GM19372 (cell line): Measurements from ENCODE around the gene PRKAB1.
"Not testable (repeated sequence)": the region's sequence is repeated elsewhere in the genome, so short reads cannot be mapped to it uniquely, and the experiment has no call there.

Experiments
- ATAC-seq: cut with Tn5 transposase; IDR thresholded peaks from one replicate; pipeline ENCODE4 v1.9.1; 2021; ENCODE audit warnings: mild to moderate bottlenecking, low read depth, moderate library complexity; ENCODE audit not compliant: unreplicated experiment

PRKAB1 gene, protein sequence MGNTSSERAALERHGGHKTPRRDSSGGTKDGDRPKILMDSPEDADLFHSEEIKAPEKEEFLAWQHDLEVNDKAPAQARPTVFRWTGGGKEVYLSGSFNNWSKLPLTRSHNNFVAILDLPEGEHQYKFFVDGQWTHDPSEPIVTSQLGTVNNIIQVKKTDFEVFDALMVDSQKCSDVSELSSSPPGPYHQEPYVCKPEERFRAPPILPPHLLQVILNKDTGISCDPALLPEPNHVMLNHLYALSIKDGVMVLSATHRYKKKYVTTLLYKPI

DNA sequence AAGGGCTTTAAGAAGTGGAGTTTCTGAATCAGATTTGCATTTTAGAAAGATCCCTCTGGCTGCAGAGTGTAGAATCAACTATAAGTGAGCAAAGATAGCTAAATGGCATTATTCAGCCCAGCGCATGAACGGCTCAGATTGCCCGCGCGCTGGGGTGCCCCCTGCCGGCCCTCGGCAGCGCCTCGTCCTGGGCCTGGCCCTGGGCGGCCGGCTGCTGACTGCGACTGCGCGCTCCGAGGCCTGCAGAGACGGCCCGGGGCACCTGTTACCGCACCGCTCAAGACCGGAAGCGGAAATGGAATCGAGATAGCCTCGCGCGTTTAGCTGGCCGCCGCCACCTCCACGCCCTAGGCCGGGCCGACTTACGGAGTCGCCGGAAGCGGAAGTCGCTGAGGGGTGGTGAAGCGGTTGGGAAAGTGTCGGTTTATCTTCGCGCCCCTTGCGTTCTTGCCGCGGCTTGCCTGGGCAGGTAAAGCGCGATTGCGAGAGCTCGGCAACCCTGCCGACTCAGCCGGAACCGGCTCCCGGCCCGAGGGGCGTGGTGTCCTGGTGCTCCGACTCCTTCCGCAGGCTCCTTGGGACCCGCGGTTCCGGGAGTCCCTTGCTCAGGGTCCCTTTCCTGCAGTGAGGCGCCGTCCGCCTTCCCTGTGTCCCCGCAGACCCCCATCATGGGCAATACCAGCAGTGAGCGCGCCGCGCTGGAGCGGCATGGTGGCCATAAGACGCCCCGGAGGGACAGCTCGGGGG lies at the start of gene PRKAB1:
Gene PRKAB1, plus strand, starts transcription at position 557 of the 747 bp plus-strand sequence. Its CDS starts 112 bp downstream, at position 669.
- peak; percentile 93 for ATAC-seq

DNA sequence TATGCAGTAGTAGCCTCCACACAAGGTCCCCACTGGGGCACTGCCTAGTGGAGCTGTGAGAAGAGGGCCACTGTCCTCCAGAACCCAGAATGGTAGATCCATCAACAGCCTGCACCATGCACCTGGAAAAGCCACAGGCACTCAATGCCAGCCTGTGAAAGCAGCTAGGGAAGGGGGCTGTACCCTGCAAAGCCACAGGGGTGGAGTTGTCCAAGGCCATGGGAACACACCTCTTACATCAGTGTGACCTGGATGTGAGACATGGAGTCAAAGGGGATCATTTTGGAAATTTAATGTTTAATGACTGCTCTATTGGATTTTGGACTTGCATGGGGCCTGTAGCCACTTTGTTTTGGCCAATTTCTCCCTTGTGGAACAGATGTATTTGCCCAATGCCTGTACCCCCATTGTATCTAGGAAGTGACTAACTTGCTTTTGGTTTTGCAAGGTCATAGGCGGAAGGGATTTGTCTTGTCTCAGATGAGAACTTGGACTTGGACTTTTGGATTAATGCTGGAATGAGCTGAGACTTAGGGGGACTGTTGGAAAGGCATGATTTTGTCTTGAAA lies 49.5 kb upstream of the PRKAB1 start:
- ATAC-seq: not testable (repeated sequence)

DNA sequence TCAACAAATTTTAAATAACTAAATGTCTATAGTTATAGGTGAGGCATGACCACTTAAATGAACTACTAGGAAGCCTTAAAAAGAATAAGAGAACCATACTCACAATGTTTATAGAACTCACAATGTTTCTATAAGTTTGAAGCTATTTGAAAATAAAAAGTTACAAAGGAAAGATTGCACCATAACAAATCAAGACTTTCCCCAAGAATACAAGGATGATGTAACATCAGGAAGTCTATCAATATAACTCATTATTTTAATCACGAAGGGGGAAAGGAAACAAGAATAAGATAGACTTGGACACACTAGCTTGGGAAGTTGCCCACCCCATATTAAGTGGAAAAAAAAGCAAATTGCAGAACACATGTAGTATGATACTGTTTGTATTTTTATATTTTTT lies 47.4 kb upstream of the PRKAB1 start:
- no peak for ATAC-seq

DNA sequence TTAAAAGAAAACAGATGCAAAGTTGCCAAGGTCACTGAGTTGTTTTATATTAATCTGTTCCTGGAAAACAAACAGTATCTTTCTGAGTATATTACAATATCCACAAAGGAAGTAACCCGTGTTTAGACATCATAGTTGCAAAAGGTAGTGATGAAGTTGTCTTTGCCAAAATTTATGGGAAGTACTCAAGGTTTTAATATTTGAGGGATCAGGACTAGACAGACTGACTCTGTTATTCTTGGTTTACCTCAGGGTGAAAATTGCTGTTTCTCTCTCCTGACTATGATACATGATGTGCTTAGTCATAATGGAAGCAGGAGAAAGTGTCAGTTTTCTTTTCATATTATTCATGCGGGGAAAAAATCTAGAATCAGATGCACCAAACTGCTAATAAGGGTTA lies 46.1 kb upstream of the PRKAB1 start:
- ATAC-seq: no peak

DNA sequence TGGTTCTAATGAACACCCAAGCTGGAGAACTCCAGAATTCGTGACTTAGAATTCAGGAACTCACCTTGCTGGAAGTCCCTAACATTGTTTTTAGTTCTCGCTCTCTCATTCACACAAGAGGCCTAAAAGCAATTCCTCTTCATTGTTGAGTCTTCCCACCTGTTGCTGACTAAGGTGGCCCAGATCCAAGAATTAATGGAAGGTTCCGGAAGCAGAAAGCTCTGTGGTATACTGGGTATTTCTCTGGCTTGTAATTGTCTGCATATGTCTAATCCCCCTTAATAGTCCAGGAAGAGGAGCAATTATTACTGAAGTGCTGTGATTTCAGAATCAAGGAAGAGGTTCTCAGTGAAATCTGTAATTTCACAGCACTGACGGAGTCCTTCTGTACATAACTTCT lies 43.0 kb upstream of the PRKAB1 start:
- ATAC-seq: no peak

DNA sequence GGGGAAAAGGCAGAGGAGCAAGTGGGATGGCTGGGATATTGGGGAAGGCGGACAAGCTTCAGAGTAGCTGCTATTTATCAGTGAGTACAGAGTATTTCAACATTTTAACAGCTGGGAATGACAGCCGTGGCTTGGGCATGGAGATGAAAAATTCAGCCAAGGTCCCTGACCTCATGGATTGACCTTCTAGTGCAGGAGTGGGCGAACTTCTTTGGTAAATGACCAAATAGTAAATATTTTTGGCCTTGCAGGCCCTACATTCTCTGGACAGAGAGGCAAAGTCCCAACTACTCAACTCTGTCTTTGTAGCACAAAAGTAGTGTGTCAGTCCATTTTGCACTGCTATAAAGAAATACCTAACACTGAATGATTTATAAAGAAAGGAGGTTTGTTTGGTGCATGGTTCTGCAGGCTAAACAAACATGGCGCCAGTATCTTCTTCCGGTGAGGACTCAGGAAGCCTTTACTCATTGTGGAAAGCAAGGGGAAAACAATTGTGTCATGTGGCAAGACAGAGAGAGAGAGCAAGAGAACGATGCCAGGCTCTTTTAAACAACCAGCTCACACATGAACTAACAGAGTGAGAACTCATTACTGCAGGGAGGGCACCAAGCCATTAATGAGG lies 40.8 kb upstream of the PRKAB1 start:
- no peak for ATAC-seq

DNA sequence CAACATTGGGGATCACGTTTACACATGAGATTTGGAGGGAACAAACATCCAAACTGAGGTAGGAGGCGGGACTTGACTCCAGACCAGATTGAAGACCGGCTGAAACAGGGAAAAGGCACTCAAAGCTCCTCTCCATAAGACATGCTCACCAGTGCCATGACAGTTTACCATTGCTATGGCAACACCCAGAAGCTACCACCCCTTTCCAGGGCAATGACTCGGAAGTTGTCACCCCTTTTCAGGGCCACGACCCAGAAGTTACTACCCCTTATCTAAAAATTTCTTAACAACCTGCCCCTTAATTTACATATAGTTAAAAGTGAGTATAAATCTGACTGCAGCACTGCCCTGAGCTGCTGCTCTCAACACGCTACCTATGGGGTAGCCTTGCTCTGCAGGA lies 40.2 kb upstream of the PRKAB1 start:
- no peak for ATAC-seq

DNA sequence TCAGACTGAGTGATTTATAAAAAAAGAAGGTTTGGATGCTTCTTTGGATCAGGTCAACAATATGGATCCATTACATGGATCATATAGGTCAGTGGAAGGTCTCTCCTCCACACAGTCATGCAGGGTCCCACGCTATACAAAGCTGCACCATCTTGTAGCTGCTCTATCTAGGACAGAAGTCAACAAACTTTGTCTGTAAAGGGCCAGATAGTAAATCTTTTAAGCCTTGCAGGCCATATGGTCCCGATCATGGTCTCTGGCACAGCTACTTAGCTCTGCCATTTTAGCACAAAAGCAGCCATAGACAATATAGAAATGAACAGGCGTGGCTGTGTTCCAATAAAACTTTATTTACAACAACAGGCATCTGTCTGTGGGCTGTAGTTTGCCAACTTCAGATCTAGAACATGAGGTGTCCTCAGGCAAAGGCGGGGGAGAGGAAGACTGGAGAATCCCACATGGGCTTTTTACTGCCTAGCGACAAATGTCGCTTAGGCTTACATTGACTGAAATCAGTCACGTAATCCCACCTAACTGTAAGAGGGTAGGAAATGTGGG lies 37.6 kb upstream of the PRKAB1 start:
- ATAC-seq: no peak

DNA sequence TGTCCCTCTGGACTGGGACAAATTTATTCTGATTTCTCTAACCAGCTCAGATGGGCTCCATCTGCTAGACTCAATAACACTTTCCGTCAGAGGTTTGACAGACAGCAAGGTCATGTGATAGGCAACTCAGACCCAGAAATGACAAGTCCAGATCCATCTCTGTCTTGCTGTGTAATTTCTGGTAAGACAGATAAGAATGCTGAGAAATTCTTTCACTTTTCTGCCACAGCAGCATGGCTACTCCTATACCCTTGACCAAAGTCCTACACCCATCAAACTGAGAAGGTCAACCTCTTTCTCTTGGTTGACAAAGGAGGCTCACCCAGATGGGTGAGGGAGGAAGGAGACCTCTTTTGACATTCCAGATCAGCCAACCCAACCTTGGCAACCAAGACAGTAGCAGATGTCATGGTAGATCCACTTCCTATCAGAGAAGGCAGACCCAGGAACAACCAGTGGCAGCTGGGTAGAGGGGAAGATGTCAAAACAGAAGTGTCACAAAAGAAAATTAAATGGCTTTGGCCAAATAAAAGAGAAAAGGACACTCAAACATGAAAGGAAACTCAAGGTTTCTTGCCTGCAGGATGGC lies 36.9 kb upstream of the PRKAB1 start:
- no peak for ATAC-seq

DNA sequence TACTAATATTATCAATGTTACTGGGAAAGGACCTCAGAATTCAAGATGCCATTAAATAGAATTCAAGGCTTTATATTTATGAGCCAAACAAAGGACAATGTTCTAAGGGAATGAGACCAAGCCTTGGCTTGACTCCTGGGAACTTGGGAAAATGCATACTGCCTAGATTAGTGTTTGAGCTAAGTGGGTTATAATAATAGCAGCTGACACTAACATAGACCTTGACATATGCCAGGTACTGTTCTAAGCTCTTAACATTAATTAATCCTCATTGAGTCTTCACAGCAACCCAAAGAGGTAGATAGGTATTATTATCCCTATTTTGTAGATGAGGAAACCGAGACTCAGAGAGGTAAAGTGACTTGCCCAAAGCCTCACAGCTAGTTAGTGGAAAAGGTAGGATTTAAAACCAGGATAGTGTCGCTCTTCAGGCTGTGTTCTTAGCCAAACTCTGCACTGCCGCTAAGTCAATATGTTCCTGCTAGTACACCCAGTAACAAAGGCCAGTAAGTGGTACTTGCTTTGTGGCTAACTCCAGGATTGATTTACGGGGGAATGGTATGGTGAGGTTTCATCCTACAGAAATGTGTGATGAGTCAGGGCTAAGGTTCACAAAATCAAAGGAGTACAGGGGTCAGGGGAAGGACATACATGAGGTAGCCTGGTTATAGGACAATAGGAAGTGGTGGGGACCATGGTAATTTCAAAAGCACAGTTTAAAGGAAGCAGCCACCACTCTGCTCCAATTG lies 35.8 kb upstream of the PRKAB1 start:
- no peak for ATAC-seq

DNA sequence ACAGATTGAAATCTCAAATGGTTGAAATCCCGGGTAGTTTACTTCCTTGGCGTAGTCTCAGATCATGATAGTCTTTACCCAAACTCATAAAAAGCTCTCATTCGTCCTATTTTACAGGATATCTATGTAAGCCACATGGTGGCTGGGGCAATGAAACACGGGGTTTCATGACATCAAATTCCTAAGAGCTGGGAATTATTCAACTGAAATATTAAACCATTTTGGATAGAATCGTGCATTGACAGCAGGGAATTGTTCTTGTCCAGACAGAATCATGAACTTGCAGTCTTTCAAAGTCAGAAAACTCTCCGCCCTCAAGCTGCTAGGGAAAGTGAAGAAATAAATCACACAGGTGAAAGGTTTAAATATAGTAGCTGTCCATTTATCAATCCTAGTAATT lies 33.2 kb upstream of the PRKAB1 start:
- ATAC-seq: no peak

DNA sequence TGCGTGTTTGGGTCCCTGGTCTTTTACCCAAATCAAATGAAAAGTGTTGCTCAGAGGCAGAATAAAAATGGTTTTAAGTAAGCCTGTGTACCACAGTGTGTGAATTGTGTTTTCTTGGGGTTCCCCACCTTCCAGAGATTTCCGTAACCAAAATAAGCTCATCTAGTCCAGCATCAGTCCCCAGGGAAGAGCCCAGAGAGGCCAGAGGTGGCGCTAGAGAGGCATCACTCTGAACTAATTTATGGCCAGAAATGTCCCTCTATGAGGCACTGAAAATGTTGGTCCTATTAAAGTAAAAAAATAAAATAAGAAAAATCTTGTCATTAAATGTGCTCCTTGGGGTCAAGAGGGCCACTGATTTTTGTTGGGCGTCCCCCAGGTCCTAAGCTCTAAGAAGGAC lies 24.9 kb upstream of the PRKAB1 start:
- no peak for ATAC-seq

DNA sequence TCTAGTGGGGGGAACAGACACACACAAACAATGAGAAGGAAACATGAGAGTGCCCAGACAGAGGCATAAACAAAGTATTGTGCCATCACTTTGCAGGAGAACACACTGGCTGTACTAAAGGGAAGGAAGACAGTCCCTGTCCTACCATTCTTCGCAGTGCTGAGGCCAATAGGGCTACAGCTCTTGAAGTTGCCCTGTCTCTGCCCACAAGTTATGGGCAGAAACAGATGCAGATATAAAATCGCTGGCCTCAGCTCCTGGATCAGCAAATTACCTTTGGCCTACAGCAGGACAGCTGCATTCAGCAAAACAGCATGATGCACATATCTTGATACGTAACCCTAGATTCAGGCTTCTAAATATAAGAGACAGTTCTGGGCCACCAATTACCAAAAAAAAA lies 23.0 kb upstream of the PRKAB1 start:
- ATAC-seq: no peak

DNA sequence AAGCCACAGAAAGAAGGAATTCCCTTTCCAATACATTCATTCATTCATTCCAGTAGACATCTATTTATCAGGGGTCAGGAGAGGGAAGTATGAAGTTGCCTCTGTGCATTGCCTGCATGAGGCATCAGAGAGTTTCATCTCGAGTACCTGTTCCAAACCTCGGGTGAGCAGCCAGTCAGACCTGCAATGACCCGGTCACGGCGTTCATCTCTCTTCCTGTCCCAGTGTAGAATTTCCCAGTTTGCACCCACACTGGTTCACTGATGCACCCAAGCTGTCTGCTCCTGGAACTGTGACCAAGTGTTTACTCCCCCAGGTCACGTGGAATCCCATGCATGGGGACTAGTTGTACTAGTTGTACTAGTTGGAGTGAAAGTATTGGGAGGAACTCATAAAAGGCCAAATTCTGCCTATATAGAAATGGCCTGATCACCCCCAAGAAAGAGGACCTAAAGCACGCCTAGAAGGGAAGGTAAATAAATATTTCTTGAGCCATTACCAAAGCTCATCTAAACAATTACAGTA lies 22.3 kb upstream of the PRKAB1 start:
- ATAC-seq: no peak

DNA sequence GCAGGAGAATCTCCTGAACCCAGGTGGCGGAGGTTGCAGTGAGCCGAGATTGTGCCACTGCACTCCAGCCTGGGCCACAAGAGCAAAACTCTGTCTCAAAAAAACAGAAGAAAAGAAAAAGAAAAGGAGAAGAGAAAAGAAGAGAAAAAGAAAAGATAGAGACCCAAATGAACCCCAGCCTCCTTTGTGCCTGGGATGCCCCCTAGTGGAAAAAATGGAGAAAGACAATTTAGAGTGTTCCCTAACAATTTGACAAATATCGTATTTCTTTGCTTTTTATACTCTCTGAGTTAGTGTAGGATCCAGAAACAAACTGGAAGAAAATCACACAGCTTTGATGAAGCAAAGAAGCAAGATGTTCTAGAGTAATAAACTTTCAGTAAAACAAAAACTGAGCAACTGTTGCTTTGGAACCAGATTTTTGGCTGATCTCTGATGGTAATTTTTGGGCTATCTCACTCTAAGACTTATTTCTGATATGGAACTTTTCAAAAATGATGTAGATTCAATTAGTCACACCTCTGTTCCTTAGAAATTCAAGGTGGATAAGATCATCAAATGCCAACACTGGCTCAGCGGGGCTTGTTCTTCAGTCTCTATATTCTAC lies 18.6 kb upstream of the PRKAB1 start:
- no peak for ATAC-seq

DNA sequence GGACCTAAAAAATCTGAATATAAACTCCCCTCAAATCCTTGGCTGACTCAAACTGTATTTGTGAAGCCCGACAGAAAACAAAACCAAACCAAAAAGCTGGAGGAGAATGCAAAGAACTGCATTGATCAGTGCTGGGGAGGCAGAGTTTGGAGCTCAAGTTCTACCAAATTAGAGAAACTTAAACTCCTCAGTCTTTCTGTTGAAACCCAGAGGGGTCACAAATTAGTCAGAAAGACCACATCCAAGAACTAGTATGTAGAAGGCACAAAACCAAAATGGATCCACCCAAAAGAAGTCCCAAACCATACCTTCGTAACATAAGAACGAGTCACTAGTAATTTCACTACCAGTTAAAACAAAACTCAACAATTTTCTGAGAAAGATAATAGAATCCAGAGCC lies 15.3 kb upstream of the PRKAB1 start:
- ATAC-seq: no peak

DNA sequence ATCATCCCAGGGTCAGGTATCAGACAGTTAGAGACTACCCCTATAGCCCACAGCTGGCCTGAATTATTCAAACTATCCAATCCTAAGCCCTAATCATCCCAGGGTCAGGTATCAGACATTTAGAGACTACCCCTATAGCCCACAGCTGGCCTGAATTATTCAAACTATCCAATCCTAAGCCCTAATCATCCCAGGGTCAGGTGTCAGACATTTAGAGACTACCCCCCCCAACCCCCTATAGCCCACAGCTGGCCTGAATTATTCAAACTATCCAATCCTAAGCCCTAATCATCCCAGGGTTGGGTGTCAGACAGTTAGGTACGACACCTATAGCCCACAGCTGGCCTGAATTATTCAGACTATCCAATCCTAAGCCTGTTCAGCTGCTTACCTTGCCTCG lies 10.9 kb upstream of the PRKAB1 start:
- ATAC-seq: not testable (repeated sequence)

DNA sequence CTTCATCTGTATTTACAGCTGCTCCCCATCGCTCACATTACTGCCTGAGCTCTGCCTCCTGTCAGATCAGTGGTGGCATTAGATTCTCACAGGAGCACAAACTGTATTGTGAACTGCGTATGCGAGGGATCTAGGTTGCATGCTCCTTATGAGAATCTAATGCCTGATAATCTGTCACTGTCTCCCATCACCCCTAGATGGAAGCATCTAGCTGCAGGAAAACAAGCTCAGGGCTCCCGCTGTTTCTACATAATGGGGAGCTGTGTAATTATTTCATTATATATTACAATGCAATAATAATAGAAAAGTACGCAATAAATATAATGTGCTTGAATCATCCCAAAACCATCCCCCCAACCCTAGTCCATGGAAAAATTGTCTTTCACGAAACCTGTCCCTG lies 9.8 kb upstream of the PRKAB1 start:
- ATAC-seq: not testable (repeated sequence)

DNA sequence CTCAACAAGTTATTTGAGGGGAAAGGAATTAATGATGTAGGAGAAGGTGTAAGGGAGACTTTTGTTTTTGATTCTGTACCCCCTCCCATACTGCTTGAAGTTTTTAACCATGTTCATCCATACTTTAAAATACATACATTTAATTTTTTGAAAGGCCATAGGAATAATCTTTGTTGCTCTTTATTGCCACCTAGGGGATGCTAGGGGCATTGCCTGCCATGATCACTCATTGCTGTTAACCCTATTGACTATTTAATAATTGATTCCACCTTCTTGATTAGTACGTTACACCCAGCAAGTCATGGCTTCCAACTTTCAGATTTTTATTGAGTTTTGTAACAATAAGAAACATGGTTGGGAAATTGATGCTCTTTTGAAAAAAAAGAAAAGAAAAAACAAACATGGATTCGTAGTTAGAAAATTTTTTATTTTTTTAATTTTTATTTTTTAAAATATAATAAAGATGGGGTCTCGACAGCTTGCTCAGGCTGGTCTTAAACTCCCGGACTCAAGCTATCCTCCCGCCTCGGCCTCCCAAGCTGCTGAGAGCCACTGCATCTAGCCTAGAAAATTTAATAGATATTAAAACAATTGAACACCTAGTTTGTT lies 8.5 kb upstream of the PRKAB1 start:
- peak; percentile 78 for ATAC-seq
